Stimulated activated CD4-positive, alpha-beta T cell treated with anti-CD3 and anti-CD28 coated beads, TNF-alpha, amount 100 ng/mL, for 48 hours (primary cell): ENCODE measurements around the gene ZNF487.
"Not testable (repeated sequence)": the region's sequence is repeated elsewhere in the genome, so short reads cannot be mapped to it uniquely, and the experiment has no call there.

Experiments
- DNase-seq, 3 donors: peaks; one replicate each; pipeline ENCODE4 v3.0.0-alpha.2; 2020; ENCODE audit warnings: low read depth in 3 of 3

Gene ZNF487

DNA sequence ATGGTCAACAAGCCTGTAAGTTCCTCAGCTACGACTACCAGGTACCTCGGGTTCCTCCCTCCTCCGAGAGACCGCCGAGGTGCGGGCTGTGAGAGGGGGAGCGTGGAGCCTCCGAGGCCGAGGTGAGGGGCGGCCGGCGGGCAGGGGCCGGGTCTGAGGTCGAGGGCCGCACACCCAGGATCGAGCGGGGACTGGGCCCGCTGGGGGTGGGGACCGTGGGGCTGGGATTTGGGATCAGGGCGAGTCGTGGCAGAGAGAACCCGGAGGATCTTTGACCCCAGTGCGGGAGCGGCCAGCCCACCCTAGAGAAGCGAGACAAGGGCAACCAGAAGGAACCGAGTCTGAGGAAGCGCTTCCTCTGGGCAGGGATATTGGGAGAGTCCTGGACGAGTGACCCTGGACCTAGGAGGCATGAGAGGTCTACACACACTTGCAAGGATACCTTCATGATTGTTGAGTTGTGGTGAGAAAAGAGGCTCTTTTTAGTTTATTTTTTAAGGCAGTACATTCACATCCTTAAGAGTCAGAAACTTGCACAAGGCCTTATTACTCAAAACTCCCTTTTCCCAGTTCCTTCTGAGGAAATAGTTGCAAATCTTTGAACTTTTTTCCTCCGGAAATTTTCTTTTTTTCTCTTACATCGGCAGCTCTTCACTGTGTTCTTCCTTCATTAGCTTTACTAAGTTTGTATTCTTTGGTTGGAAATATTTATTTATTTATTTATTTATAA lies 395 bp downstream of the ZNF487 start:
- no peak for DNase-seq

GRCh38 chr10:43440463-43441134 lies 3.7 kb downstream of the ZNF487 start:
- no peak for DNase-seq

GRCh38 chr10:43444323-43444722 lies 7.4 kb downstream of the ZNF487 start:
- DNase-seq: no peak

DNA sequence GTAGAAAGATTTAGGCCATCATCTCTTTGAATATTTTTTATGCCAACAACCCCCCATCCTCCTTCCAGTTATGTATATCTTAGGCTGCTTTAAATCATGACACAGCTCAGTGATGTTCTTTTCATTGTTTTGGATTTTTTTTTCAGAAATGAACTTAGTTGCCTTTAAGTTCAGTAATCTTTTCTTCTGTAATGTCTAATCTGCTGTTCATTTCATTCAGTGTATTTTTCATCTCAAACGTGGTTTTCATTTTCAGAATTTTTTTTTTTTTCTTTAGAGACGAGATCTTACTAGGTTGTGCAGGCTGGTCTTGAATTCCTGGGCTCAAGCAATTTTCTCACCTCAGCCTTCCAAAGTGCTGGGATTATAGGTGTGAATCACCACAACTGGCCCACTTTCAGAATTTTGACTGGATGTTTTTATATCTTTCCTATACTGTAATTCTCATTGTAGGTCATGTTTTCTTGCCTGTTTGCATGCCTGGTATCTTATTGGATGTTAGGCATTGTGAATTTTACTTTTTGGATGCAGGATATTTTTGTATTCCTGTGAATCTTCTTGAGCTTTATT lies 8.1 kb downstream of the ZNF487 start:
- DNase-seq: no peak

GRCh38 chr10:43446219-43447017 lies 9.5 kb downstream of the ZNF487 start:
- not testable (repeated sequence) for DNase-seq

- no peak for DNase-seq
These were observed 11.8 kb downstream of the ZNF487 start for GRCh38 chr10:43448742-43449141.

GRCh38 chr10:43452356-43452914 lies 15.5 kb downstream of the ZNF487 start:
- DNase-seq: no peak

- no peak for DNase-seq
These were observed 16.4 kb downstream of the ZNF487 start for GRCh38 chr10:43453266-43453831.

- not testable (repeated sequence) for DNase-seq
These were observed 17.1 kb downstream of the ZNF487 start for GRCh38 chr10:43454025-43454424.

GRCh38 chr10:43456561-43456960 lies 19.6 kb downstream of the ZNF487 start:
- not testable (repeated sequence) for DNase-seq

DNA sequence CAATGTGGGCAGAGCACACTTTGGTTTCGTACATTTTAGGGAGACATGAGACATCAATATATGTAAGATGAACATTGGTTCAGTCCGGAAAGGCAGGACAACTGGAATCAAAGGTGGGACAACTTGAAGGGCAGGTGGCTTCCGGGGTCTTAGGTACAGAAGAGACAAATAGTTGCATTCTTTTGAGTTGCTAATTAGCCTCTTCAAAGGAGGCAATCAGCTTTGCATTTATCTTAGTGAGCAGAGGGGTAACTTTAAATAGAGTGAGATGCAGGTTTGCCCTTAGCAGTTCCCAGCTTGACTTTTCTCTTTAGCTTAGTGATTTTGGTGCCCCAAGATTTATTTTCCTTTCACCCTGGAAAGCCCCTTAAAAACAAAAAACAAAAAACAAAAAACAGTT lies 21.3 kb downstream of the ZNF487 start:
- no peak for DNase-seq

- DNase-seq: peak in 1 of 3 donors; percentile 32
These were observed 25.0 kb downstream of the ZNF487 start for GRCh38 chr10:43461950-43462349.

GRCh38 chr10:43465086-43465735 lies 28.3 kb downstream of the ZNF487 start:
- DNase-seq: not testable (repeated sequence)

DNA sequence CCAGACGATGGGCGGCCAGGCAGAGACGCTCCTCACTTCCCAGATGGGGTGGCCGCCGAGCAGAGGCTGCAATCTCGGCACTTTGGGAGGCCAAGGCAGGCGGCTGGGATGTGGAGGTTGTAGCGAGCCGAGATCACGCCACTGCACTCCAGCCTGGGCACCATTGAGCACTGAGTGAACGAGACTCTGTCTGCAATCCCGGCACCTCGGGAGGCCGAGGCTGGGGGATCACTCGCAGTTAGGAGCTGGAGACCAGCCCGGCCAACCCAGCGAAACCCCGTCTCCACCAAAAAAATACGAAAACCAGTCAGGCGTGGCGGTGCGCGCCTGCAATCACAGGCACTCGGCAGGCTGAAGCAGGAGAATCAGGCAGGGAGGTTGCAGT lies 28.8 kb downstream of the ZNF487 start:
- DNase-seq: not testable (repeated sequence)

DNA sequence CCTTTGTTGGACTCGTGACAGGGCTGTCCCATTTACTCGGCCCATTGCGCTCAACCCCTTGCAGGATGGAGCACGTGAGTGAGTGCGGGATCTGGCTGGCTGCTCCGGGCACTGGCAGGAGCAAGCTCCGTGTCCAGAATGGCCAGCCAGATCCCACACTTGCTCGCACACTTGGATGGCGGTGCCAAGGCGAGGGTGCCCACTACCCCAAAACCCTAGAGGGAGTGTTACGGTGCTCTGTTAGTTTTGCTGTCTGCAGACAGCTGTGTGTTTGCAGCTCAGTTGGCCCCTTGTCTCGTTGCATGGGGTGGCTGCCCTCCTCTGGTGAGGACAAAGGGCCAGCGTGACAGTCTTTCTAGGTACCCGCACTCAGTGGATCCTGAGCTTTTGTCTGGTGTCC lies 34.2 kb downstream of the ZNF487 start:
- DNase-seq: no peak

DNA sequence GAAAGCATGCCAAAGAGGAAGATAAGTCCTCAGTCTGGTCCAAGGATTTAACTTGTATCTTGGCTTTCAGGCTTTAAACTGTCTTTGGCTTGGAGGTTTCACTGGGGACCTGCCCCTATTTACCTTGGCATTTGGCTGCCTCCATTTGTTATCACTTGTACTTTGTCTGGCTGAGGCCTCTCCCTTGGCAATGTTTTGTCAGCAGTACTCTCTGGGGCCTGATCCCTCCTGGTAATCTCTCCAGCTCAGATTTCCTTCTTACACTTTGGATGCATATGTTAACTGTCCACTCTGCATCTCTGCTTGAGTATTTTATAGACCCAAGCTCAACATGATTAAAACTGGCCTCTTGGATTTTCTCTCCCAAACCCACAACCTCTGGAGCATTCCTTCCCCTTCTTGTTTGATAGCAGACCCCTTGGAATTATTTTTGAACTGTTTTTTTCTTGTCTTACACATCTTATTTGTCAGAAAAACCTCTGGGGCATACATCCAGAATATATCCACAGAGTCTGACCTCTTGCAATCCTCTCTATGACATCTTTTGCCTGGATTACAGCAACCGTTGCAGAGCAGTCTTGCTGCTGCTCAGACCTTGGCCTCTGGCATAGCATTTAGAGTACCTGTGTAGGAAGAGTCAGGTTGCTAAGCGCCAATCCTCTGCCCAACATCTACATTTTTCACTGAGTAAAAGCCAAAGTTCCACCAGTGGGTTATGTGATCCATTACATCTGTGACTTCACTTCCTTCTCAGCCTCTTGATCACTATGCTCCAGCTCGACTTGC lies 35.2 kb downstream of the ZNF487 start:
- no peak for DNase-seq

DNA sequence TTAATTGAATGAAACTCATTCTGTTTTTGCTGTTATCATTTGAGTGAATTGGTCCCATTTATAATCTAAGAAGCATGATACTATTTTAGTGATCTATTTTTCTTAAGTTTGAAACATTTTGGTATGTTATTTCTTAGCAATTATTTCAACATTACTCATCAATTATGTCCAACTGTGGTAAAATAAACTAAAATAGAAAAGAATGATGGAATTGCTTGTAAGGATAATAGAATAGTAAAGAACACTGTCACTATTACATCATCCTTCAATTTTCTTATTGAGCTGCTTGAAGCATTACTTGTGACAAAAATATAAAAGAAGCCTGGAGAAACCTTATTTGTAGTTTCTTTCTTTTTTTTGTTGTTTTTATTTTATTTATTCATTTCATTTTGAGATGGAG lies 42.4 kb downstream of the ZNF487 start:
- no peak for DNase-seq

- no peak for DNase-seq
These were observed 45.6 kb downstream of the ZNF487 start for GRCh38 chr10:43482319-43483078.

DNA sequence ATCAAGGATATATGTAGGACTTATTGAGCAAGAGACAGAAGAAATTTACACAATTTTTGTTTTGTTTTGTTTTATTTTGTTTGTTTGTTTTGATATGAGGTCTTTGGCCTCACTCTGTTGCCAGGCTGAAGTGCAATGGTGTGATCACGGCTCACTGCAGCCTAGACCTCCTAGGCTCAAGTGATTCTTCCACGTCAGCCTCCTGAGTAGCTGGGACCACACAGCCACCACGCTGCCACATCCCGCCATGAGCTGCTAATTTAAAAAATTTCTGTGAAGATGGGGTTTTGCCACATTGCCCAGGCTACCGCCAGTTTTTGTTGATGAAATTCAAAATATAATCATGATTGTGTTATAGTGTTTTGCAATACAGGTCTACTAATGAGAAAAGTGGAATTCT lies 54.9 kb downstream of the ZNF487 start:
- DNase-seq: no peak

GRCh38 chr10:43502931-43503330 lies 66.0 kb downstream of the ZNF487 start:
- DNase-seq: no peak
